Caco-2 (cell line): ENCODE data around the gene LIN54. TPM values are rescaled to one million over a fixed set of nuclear protein-coding genes. Genes with fewer than 3 reads are reported as not detected.

ENCODE experiments used
- BruUV-seq: library from RNA; stranded (reverse); fragments of 400-500 nt; replicated peaks from 2 replicates; lab custom pipeline; 2021; lab: Mats Ljungman, UMichigan
- CTCF ChIA-PET: fragments of 300-600 bp; sonication (Branson Sonifier 250); formaldehyde crosslinking; loops from one replicate; lab custom pipeline; 2022; ENCODE audit warnings: antibody characterized with exemption; lab: Charles Lee
- POLR2A ChIA-PET: fragments of 300-600 bp; sonication (Branson Sonifier 250); formaldehyde crosslinking; loops from one replicate; lab custom pipeline; 2022; ENCODE audit warnings: antibody characterized with exemption; lab: Charles Lee
- DNase-seq, 2 experiments: peaks; one replicate each; pipeline versions ENCODE4 v3.0.0 to v3.0.0-alpha.2; 2020 to 2022
- H3K27me3 ChIP-seq: replicated peaks from 2 replicates; pipeline ENCODE4 v1.6.0; 2011; ENCODE audit warnings: low read length; ENCODE audit not compliant: control insufficient read depth, insufficient read depth
- H3K36me3 ChIP-seq: 2 replicates; pipeline ENCODE4 v1.5.1; 2011; ENCODE audit warnings: low read length; ENCODE audit not compliant: control insufficient read depth, insufficient read depth
- H3K4me1 ChIP-seq: fragments of 250-450 bp; sonication (Bioruptor Pico); 2 replicates; pipeline ENCODE4 v1.5.1; 2020; ENCODE audit warnings: mild to moderate bottlenecking
- H3K4me3 ChIP-seq: 2 replicates; pipeline ENCODE4 v1.5.1; 2011; ENCODE audit warnings: low read depth, mild to moderate bottlenecking, control low read depth, low read length
- H3K9me3 ChIP-seq: fragments of 250-450 bp; sonication (Bioruptor Pico); 2 replicates; pipeline ENCODE4 v1.5.1; 2020; ENCODE audit warnings: mild to moderate bottlenecking, moderate library complexity
- H3K27ac Mint-ChIP-seq: one replicate; pipeline ENCODE4 v1.8.0; 2022; ENCODE audit warnings: mixed read lengths; ENCODE audit not compliant: unreplicated experiment
- H3K27me3 Mint-ChIP-seq: one replicate; pipeline ENCODE4 v1.8.0; 2022; ENCODE audit warnings: mixed read lengths; ENCODE audit not compliant: insufficient read depth, unreplicated experiment
- H3K36me3 Mint-ChIP-seq: one replicate; pipeline ENCODE4 v1.8.0; 2022; ENCODE audit warnings: mild to moderate bottlenecking, mixed read lengths; ENCODE audit not compliant: insufficient read depth, unreplicated experiment
- H3K4me1 Mint-ChIP-seq: one replicate; pipeline ENCODE4 v1.8.0; 2022; ENCODE audit warnings: low read depth, mixed read lengths; ENCODE audit not compliant: unreplicated experiment
- H3K4me3 Mint-ChIP-seq: one replicate; pipeline ENCODE4 v1.8.0; 2022; ENCODE audit warnings: mild to moderate bottlenecking, moderate library complexity, mixed read lengths; ENCODE audit not compliant: unreplicated experiment
- H3K9me3 Mint-ChIP-seq: one replicate; pipeline ENCODE4 v1.8.0; 2022; ENCODE audit warnings: mixed read lengths; ENCODE audit not compliant: unreplicated experiment
- CTCF ChIP-seq, 2 experiments: fragments of 200-600 bp in 1 of 2; IDR thresholded peaks; 1 replicate in 1 of 2; 2 replicates in 1 of 2; pipeline versions ENCODE4 v1.5.1 to v1.8.0; 2011 to 2022; ENCODE audit warnings: antibody characterized with exemption in 1 of 2, control low read depth in 1 of 2, inconsistent platforms in 1 of 2, low read depth in 1 of 2, low read length in 1 of 2, mild to moderate bottlenecking in 1 of 2, moderate library complexity in 1 of 2; ENCODE audit not compliant: insufficient read depth in 1 of 2, severe bottlenecking in 1 of 2, unreplicated experiment in 1 of 2
- intact Hi-C: fragments of 100-400 bp; cut with micrococcal nuclease; formaldehyde crosslinking; loops from one replicate; pipeline ENCODE4 v1.10.0; 2022; ENCODE audit not compliant: unreplicated experiment
- total RNA-seq: library from RNA; stranded (reverse); gene quantifications from 2 replicates; pipeline ENCODE4 v1.2.3, GENCODE V29; 2022

LIN54 gene
- total RNA-seq, 1 experiment from 2014 or later, result 29.6 TPM

GRCh38 chr4:82965763-82966162, 44.9 kb downstream of the LIN54 start:
- CTCF ChIA-PET, result no interaction called here
- Mint-ChIP-seq H3K9me3 (no peaks in the 10 kb centered on the region), H3K4me3 (no peak overlapping the region), H3K27ac (no peak overlapping the region), H3K27me3 (no peaks in the 10 kb centered on the region), H3K4me1 (no peaks in the 10 kb centered on the region), H3K36me3 (peaks cover 48% of the 10 kb centered on the region)
- BruUV-seq, result no TSS peak
- Histone ChIP-seq H3K4me3 (no peak overlapping the region), H3K27me3 (no peaks in the 10 kb centered on the region), H3K4me1 (no peaks in the 10 kb centered on the region), H3K9me3 (no peaks in the 10 kb centered on the region), H3K36me3 (no peaks in the 10 kb centered on the region)
- POLR2A ChIA-PET, result no interaction called here
- no peak for TF ChIP-seq CTCF (IDR thresholded peaks at IDR 0.05; ENCODE audit: insufficient read depth in 1 of 2, low read depth in 1 of 2, low read length in 1 of 2, severe bottlenecking in 1 of 2, unreplicated experiment in 1 of 2)
- no peak for DNase-seq
- intact Hi-C loops, result no loop called here

GRCh38 chr4:82957045-82957444, 53.6 kb downstream of the LIN54 start:
- no peak for TF ChIP-seq CTCF (IDR thresholded peaks at IDR 0.05; ENCODE audit: insufficient read depth in 1 of 2, low read depth in 1 of 2, low read length in 1 of 2, severe bottlenecking in 1 of 2, unreplicated experiment in 1 of 2)
- Mint-ChIP-seq H3K36me3 (peaks cover 20% of the 10 kb centered on the region), H3K4me3 (no peak overlapping the region), H3K4me1 (no peaks in the 10 kb centered on the region), H3K27ac (no peak overlapping the region), H3K27me3 (no peaks in the 10 kb centered on the region), H3K9me3 (no peaks in the 10 kb centered on the region)
- intact Hi-C loops, result no loop called here
- H3K36me3 ChIP-seq, result no peaks in the 10 kb centered on the region; the same call in 1 of the 2 replicates
- no peak for DNase-seq
- CTCF ChIA-PET, result no interaction called here
- no peaks in the 10 kb centered on the region for H3K9me3 ChIP-seq
- no peaks in the 10 kb centered on the region for H3K4me1 ChIP-seq
- POLR2A ChIA-PET, result no interaction called here
- no peak overlapping the region for H3K4me3 ChIP-seq
- no peaks in the 10 kb centered on the region for H3K27me3 ChIP-seq
- BruUV-seq, result no TSS peak

- H3K36me3 ChIP-seq, result no peaks in the 10 kb centered on the region; the same call in 1 of the 2 replicates
- H3K27ac Mint-ChIP-seq, result no peak overlapping the region
- no peaks in the 10 kb centered on the region for H3K27me3 Mint-ChIP-seq
- ChIA-PET POLR2A (no interaction called here), CTCF (no interaction called here)
- no peaks in the 10 kb centered on the region for H3K9me3 ChIP-seq
- DNase-seq, result no peak
- H3K4me1 Mint-ChIP-seq, result no peaks in the 10 kb centered on the region
- BruUV-seq, result no TSS peak
- H3K27me3 ChIP-seq, result no peaks in the 10 kb centered on the region
- no peaks in the 10 kb centered on the region for H3K9me3 Mint-ChIP-seq
- intact Hi-C loops, result no loop called here
- H3K4me3 ChIP-seq, result no peak overlapping the region
- TF ChIP-seq CTCF (IDR thresholded peaks at IDR 0.05; ENCODE audit: insufficient read depth in 1 of 2, low read depth in 1 of 2, low read length in 1 of 2, severe bottlenecking in 1 of 2, unreplicated experiment in 1 of 2), result no peak
- H3K36me3 Mint-ChIP-seq, result peaks cover 12% of the 10 kb centered on the region
- no peak overlapping the region for H3K4me3 Mint-ChIP-seq
- H3K4me1 ChIP-seq, result no peaks in the 10 kb centered on the region
These were observed 56.4 kb downstream of the LIN54 start for GRCh38 chr4:82954212-82954611.
